Measurements from ENCODE around the gene LCE1A. TPM values are rescaled to one million over a fixed set of nuclear protein-coding genes. Genes with fewer than 3 reads are reported as not detected.

LCE1A gene
- total RNA-seq, 1 experiment from 2014 or later: not detected

GRCh38 chr1:152869808-152870419 is 42.6 kb downstream of the LCE1A start:
- no TSS peak for BruUV-seq (replicated peaks)
- H2AFZ ChIP-seq: no peak overlapping the region
- H3F3A ChIP-seq (ENCODE audit: insufficient read depth, low read depth): no peaks in the 10 kb centered on the region
- H3K9me3 ChIP-seq (ENCODE audit: insufficient read depth, low read depth): no peaks in the 10 kb centered on the region
- intact Hi-C loops (cut with micrococcal nuclease; ENCODE audit: unreplicated experiment): loop anchor here (1.0 to 5.0 kb wide), 2 partner anchors 37 to 322 kb away; partner anchors contain the start of gene IVL
- H4K20me1 ChIP-seq (ENCODE audit: insufficient read depth): no peaks in the 10 kb centered on the region
- H3K4me3 ChIP-seq: no peak overlapping the region
- H3K27ac ChIP-seq: no peak overlapping the region
- TF ChIP-seq EZH2 (IDR thresholded peaks at IDR 0.05; ENCODE audit: low read depth): no peak
- peak; percentile 65 for TF ChIP-seq CTCF (conservative IDR thresholded peaks at IDR 0.05)
- no peaks in the 10 kb centered on the region for H3K27me3 ChIP-seq (ENCODE audit: insufficient read depth, low read depth)
- peak in 1 of 2 experiments; percentile 14 for DNase-seq
- H3K79me2 ChIP-seq (ENCODE audit: low read depth): no peaks in the 10 kb centered on the region
- no peaks in the 10 kb centered on the region for H3K36me3 ChIP-seq (ENCODE audit: low read depth)
- peaks cover 9% of the 10 kb centered on the region; the same call in 1 of the 2 replicates for H3K4me1 ChIP-seq (replicated peaks; ENCODE audit: insufficient read depth)
- no peaks in the 10 kb centered on the region for H3K9me2 ChIP-seq (ENCODE audit: insufficient read depth)
- H3K4me2 ChIP-seq: no peak overlapping the region
- CTCF ChIA-PET: interaction anchor here (1.0 to 2.0 kb wide), 4 partner anchors 56 to 326 kb away, joined by 4 to 7 read pairs (median 4); no protein-coding TSS in a partner anchor
- POLR2A ChIA-PET (ENCODE audit: unreplicated experiment): interaction anchor here (1.0 kb wide), 1 partner anchor 56 kb away, joined by 10 read pairs; no protein-coding TSS in a partner anchor

- BruUV-seq (replicated peaks): no TSS peak
- no peaks in the 10 kb centered on the region for H3K9me2 ChIP-seq (ENCODE audit: insufficient read depth)
- no peaks in the 10 kb centered on the region for H3K27me3 ChIP-seq (ENCODE audit: insufficient read depth, low read depth)
- H3K4me2 ChIP-seq: no peak overlapping the region
- peak; percentile 81 for TF ChIP-seq CTCF (conservative IDR thresholded peaks at IDR 0.05)
- TF ChIP-seq EZH2 (IDR thresholded peaks at IDR 0.05; ENCODE audit: low read depth): no peak
- POLR2A ChIA-PET (ENCODE audit: unreplicated experiment): no interaction called here
- H2AFZ ChIP-seq: no peak overlapping the region
- H3K79me2 ChIP-seq (ENCODE audit: low read depth): no peaks in the 10 kb centered on the region
- CTCF ChIA-PET: interaction anchor here (0.6 to 2.0 kb wide), 4 partner anchors 55 to 322 kb away, joined by 3 to 7 read pairs (median 4); no protein-coding TSS in a partner anchor
- no peaks in the 10 kb centered on the region for H3K9me3 ChIP-seq (ENCODE audit: insufficient read depth, low read depth)
- no peak overlapping the region for H3K4me3 ChIP-seq
- peaks cover 9% of the 10 kb centered on the region; the same call in 1 of the 2 replicates for H3K4me1 ChIP-seq (replicated peaks; ENCODE audit: insufficient read depth)
- H4K20me1 ChIP-seq (ENCODE audit: insufficient read depth): no peaks in the 10 kb centered on the region
- no peak overlapping the region for H3K27ac ChIP-seq
- DNase-seq: peak; percentile 42 to 48
- H3K36me3 ChIP-seq (ENCODE audit: low read depth): no peaks in the 10 kb centered on the region
- intact Hi-C loops (cut with micrococcal nuclease; ENCODE audit: unreplicated experiment): loop anchor here (1.0 to 5.0 kb wide), 4 partner anchors 36 to 352 kb away; partner anchors contain the start of gene IVL
- no peaks in the 10 kb centered on the region for H3F3A ChIP-seq (ENCODE audit: insufficient read depth, low read depth)
These were observed 43.8 kb downstream of the LCE1A start for GRCh38 chr1:152870831-152871730.

GRCh38 chr1:152871731-152872126 is 44.5 kb downstream of the LCE1A start:
- ChIA-PET CTCF (interaction anchor here (2.0 kb wide), 1 partner anchor 161 kb away, joined by 4 read pairs; no protein-coding TSS in a partner anchor), POLR2A (ENCODE audit: unreplicated experiment) (no interaction called here)
- intact Hi-C loops (cut with micrococcal nuclease; ENCODE audit: unreplicated experiment): loop anchor here (1.0 to 5.0 kb wide), 4 partner anchors 36 to 352 kb away; partner anchors contain the start of gene IVL
- Histone ChIP-seq H2AFZ (no peak overlapping the region; the same call in 1 of the 2 replicates), H3K4me3 (no peak overlapping the region), H3K9me3 (ENCODE audit: insufficient read depth, low read depth) (no peaks in the 10 kb centered on the region), H3K27me3 (ENCODE audit: insufficient read depth, low read depth) (no peaks in the 10 kb centered on the region), H3F3A (ENCODE audit: insufficient read depth, low read depth) (no peaks in the 10 kb centered on the region), H3K79me2 (ENCODE audit: low read depth) (no peaks in the 10 kb centered on the region), H3K9me2 (ENCODE audit: insufficient read depth) (no peaks in the 10 kb centered on the region), H4K20me1 (ENCODE audit: insufficient read depth) (no peaks in the 10 kb centered on the region), H3K4me1 (replicated peaks; ENCODE audit: insufficient read depth) (peaks cover 9% of the 10 kb centered on the region; the same call in 1 of the 2 replicates), H3K4me2 (no peak overlapping the region), H3K27ac (no peak overlapping the region), H3K36me3 (ENCODE audit: low read depth) (no peaks in the 10 kb centered on the region)
- no TSS peak for BruUV-seq (replicated peaks)
- DNase-seq: no peak
- TF ChIP-seq EZH2 (IDR thresholded peaks at IDR 0.05; ENCODE audit: low read depth) (no peak), CTCF (conservative IDR thresholded peaks at IDR 0.05) (no peak)
